ENCODE results near the gene LRRIQ1.

The LRRIQ1 gene

GRCh38 chr12:85016413-85016812 lies 19.7 kb upstream of the LRRIQ1 start:
- no peaks in the 10 kb centered on the region for H3K9me3 Mint-ChIP-seq
- H3K27me3 Mint-ChIP-seq: no peaks in the 10 kb centered on the region
- H3K27ac Mint-ChIP-seq: no peak overlapping the region
- no peaks in the 10 kb centered on the region for H3K36me3 Mint-ChIP-seq (ENCODE audit: low read depth)
- H3K4me1 Mint-ChIP-seq (ENCODE audit: low read depth): no peaks in the 10 kb centered on the region
- intact Hi-C loops (cut with micrococcal nuclease): no loop called here
- no peak overlapping the region for H3K4me3 Mint-ChIP-seq

DNA sequence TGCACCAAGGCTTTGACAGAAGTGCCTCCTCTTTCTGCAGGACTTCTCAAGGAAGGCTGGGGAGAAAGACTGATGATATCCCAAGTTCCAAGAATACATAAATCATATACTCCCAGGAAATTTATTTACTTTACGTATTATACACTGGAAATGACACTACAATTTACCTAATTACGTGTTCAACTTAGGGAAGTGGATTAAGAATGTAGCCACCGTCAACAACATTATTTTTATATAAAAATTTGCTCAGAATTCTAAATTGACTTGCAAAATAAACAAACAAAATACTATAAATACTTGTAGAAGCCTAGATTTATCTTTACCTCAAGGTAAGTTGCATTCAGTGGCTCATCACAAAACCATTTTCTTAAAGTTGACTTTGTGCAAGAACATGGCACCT lies 19.0 kb upstream of the LRRIQ1 start:
- no peaks in the 10 kb centered on the region for H3K4me1 Mint-ChIP-seq (ENCODE audit: low read depth)
- intact Hi-C loops (cut with micrococcal nuclease): no loop called here
- no peaks in the 10 kb centered on the region for H3K9me3 Mint-ChIP-seq
- H3K36me3 Mint-ChIP-seq (ENCODE audit: low read depth): no peaks in the 10 kb centered on the region
- H3K27ac Mint-ChIP-seq: no peak overlapping the region
- H3K27me3 Mint-ChIP-seq: no peaks in the 10 kb centered on the region
- H3K4me3 Mint-ChIP-seq: no peak overlapping the region

- Mint-ChIP-seq H3K4me1 (ENCODE audit: low read depth) (no peaks in the 10 kb centered on the region), H3K27ac (no peak overlapping the region), H3K36me3 (ENCODE audit: low read depth) (no peaks in the 10 kb centered on the region), H3K4me3 (no peak overlapping the region), H3K9me3 (no peaks in the 10 kb centered on the region), H3K27me3 (no peaks in the 10 kb centered on the region)
- intact Hi-C loops (cut with micrococcal nuclease): no loop called here
Measured at GRCh38 chr12:85017618-85018017, 18.5 kb upstream of the LRRIQ1 start.

DNA sequence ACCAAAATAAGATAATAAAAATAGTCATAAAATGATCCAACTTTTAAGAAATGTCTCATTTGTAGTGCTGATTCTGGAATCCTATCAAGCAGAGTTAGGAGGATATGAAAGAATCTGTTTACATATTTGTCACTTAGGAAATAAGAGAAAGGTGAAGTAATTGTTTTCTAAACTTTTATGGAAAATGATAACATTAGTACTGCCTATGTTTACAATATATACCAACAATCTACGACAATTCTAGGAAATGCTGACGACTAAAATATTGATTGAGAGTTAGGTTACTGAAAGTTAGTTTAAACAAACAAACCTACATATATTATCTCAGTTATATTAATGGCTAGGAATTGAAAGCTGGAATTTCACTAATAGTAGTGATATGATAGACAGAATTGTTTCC lies 18.1 kb upstream of the LRRIQ1 start:
- no peaks in the 10 kb centered on the region for H3K36me3 Mint-ChIP-seq (ENCODE audit: low read depth)

DNA sequence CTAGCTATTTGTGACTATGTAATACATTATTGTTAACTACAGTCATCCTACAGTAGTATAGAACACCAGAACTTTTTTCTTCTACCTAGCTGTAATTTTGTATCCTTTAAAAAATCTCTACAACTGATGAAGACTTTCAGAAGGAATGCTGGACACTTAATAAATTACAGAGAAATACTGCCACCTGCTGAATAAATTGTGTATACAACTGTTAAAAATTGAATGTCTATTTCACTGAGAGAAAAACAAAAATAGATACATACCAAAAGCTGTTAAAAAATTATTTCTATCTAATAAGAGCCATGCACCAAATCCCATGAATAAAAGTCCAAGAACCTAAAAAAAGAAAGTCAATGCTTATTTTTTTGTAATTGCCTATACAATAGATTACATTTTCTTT lies 6.7 kb upstream of the LRRIQ1 start:
- intact Hi-C loops (cut with micrococcal nuclease): no loop called here

More for the DNA sequence above, 18.1 kb upstream of the LRRIQ1 start:
- H3K4me3 Mint-ChIP-seq: no peak overlapping the region
- H3K4me1 Mint-ChIP-seq (ENCODE audit: low read depth): no peaks in the 10 kb centered on the region
- intact Hi-C loops (cut with micrococcal nuclease): no loop called here
- H3K27me3 Mint-ChIP-seq: no peaks in the 10 kb centered on the region
- H3K27ac Mint-ChIP-seq: no peak overlapping the region
- H3K9me3 Mint-ChIP-seq: no peaks in the 10 kb centered on the region

GRCh38 chr12:85036733-85037132 lies 582 bp downstream of the LRRIQ1 start:
- no peaks in the 10 kb centered on the region for H3K9me3 Mint-ChIP-seq

More for the DNA sequence above, 6.7 kb upstream of the LRRIQ1 start:
- Mint-ChIP-seq H3K4me3 (no peak overlapping the region), H3K4me1 (ENCODE audit: low read depth) (no peaks in the 10 kb centered on the region), H3K36me3 (ENCODE audit: low read depth) (no peaks in the 10 kb centered on the region), H3K27me3 (peaks cover 4% of the 10 kb centered on the region), H3K27ac (no peak overlapping the region), H3K9me3 (no peaks in the 10 kb centered on the region)

GRCh38 chr12:85041395-85041794 lies 5.2 kb downstream of the LRRIQ1 start:
- H3K27ac Mint-ChIP-seq: no peak overlapping the region
- H3K4me1 Mint-ChIP-seq (ENCODE audit: low read depth): no peaks in the 10 kb centered on the region
- no peaks in the 10 kb centered on the region for H3K9me3 Mint-ChIP-seq
- intact Hi-C loops (cut with micrococcal nuclease): no loop called here
- no peak overlapping the region for H3K4me3 Mint-ChIP-seq
- H3K36me3 Mint-ChIP-seq (ENCODE audit: low read depth): no peaks in the 10 kb centered on the region
- H3K27me3 Mint-ChIP-seq: peaks cover 4% of the 10 kb centered on the region

More at GRCh38 chr12:85036733-85037132, 582 bp downstream of the LRRIQ1 start:
- peaks cover 4% of the 10 kb centered on the region for H3K4me1 Mint-ChIP-seq (ENCODE audit: low read depth)
- no peaks in the 10 kb centered on the region for H3K36me3 Mint-ChIP-seq (ENCODE audit: low read depth)
- peaks cover 13% of the 10 kb centered on the region for H3K27me3 Mint-ChIP-seq
- H3K4me3 Mint-ChIP-seq: no peak overlapping the region
- intact Hi-C loops (cut with micrococcal nuclease): no loop called here
- no peak overlapping the region for H3K27ac Mint-ChIP-seq

DNA sequence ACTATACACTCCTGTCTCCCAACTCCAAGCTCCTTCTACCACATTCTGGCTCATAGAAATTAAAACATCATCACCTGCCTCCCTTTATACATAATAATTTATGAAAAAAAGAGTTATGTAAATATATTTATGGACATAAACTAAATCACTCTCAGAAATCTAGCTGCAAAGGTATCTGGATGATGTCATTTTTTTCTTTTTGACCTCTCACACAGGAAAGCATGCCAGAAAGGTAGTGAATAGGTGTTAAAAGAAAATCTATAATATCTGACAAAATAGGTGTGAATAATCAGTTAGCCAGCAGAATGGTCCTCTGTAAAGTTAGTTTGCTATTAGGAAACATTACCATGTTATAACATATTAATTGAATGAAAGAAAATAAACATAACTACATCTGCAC lies 7.7 kb downstream of the LRRIQ1 start:
- no peaks in the 10 kb centered on the region for H3K4me1 Mint-ChIP-seq (ENCODE audit: low read depth)
- H3K27ac Mint-ChIP-seq: no peak overlapping the region

GRCh38 chr12:85057370-85057963 lies 21.3 kb downstream of the LRRIQ1 start:
- H3K4me3 Mint-ChIP-seq: no peak overlapping the region
- peaks cover 5% of the 10 kb centered on the region for H3K27me3 Mint-ChIP-seq
- intact Hi-C loops (cut with micrococcal nuclease): no loop called here
- H3K27ac Mint-ChIP-seq: no peak overlapping the region
- H3K9me3 Mint-ChIP-seq: no peaks in the 10 kb centered on the region
- H3K36me3 Mint-ChIP-seq (ENCODE audit: low read depth): no peaks in the 10 kb centered on the region
- peaks cover 7% of the 10 kb centered on the region for H3K4me1 Mint-ChIP-seq (ENCODE audit: low read depth)

More for the DNA sequence above, 7.7 kb downstream of the LRRIQ1 start:
- H3K27me3 Mint-ChIP-seq: no peaks in the 10 kb centered on the region
- no peaks in the 10 kb centered on the region for H3K36me3 Mint-ChIP-seq (ENCODE audit: low read depth)
- intact Hi-C loops (cut with micrococcal nuclease): no loop called here
- H3K4me3 Mint-ChIP-seq: no peak overlapping the region
- H3K9me3 Mint-ChIP-seq: no peaks in the 10 kb centered on the region

GRCh38 chr12:85058339-85058738 lies 22.2 kb downstream of the LRRIQ1 start:
- peaks cover 7% of the 10 kb centered on the region for H3K4me1 Mint-ChIP-seq (ENCODE audit: low read depth)
- no peaks in the 10 kb centered on the region for H3K36me3 Mint-ChIP-seq (ENCODE audit: low read depth)
- intact Hi-C loops (cut with micrococcal nuclease): no loop called here
- H3K27ac Mint-ChIP-seq: no peak overlapping the region
- H3K27me3 Mint-ChIP-seq: peaks cover 5% of the 10 kb centered on the region
- H3K9me3 Mint-ChIP-seq: no peaks in the 10 kb centered on the region
- H3K4me3 Mint-ChIP-seq: no peak overlapping the region

- peaks cover 5% of the 10 kb centered on the region for H3K27me3 Mint-ChIP-seq
- H3K36me3 Mint-ChIP-seq (ENCODE audit: low read depth): no peaks in the 10 kb centered on the region
- no peak overlapping the region for H3K4me3 Mint-ChIP-seq
- H3K27ac Mint-ChIP-seq: no peak overlapping the region
- H3K9me3 Mint-ChIP-seq: no peaks in the 10 kb centered on the region
- H3K4me1 Mint-ChIP-seq (ENCODE audit: low read depth): peaks cover 7% of the 10 kb centered on the region
- intact Hi-C loops (cut with micrococcal nuclease): no loop called here
Measured at GRCh38 chr12:85059594-85059993, 23.4 kb downstream of the LRRIQ1 start.

DNA sequence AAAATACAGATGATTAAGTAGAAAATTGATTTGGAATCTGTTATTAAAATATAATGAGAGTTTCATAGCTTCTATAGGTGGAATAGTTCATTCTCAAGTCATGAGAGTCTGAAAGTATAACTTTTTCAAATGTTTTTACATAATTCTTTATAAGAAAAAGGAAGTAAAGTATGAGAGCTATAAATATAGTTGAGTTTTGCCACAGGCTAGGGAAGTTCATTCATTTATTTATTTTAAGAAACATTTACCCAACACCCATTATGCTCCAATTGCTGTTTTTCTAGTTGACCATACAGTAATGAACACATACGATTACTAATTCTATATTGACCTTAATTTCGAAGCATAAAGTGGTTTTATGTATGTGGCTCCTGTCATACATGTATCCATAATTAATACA lies 24.8 kb downstream of the LRRIQ1 start:
- Mint-ChIP-seq H3K9me3 (no peaks in the 10 kb centered on the region), H3K4me3 (no peak overlapping the region), H3K36me3 (ENCODE audit: low read depth) (no peaks in the 10 kb centered on the region), H3K27me3 (peaks cover 2% of the 10 kb centered on the region), H3K4me1 (ENCODE audit: low read depth) (peaks cover 7% of the 10 kb centered on the region), H3K27ac (no peak overlapping the region)
- intact Hi-C loops (cut with micrococcal nuclease): no loop called here

- Mint-ChIP-seq H3K27ac (no peak overlapping the region), H3K27me3 (no peaks in the 10 kb centered on the region), H3K4me3 (no peak overlapping the region), H3K9me3 (no peaks in the 10 kb centered on the region), H3K36me3 (ENCODE audit: low read depth) (no peaks in the 10 kb centered on the region), H3K4me1 (ENCODE audit: low read depth) (no peaks in the 10 kb centered on the region)
- intact Hi-C loops (cut with micrococcal nuclease): no loop called here
Measured at GRCh38 chr12:85065837-85066482, 29.8 kb downstream of the LRRIQ1 start.

GRCh38 chr12:85072826-85073225 lies 36.7 kb downstream of the LRRIQ1 start:
- intact Hi-C loops (cut with micrococcal nuclease): no loop called here
- H3K9me3 Mint-ChIP-seq: no peaks in the 10 kb centered on the region
- H3K27me3 Mint-ChIP-seq: no peaks in the 10 kb centered on the region
- H3K36me3 Mint-ChIP-seq (ENCODE audit: low read depth): no peaks in the 10 kb centered on the region
- H3K4me1 Mint-ChIP-seq (ENCODE audit: low read depth): no peaks in the 10 kb centered on the region
- no peak overlapping the region for H3K4me3 Mint-ChIP-seq
- no peak overlapping the region for H3K27ac Mint-ChIP-seq

Data from dendritic cell treated with granulocyte-macrophage colony-stimulating factor and Interleukin-4, amounts not matched to agents 40 ng/mL and 50 ng/mL, for 4 days (primary cell).